Colonic mucosa (tissue), 4 donors: ENCODE measurements around the gene NPAS3. TPM values are rescaled to one million over a fixed set of nuclear protein-coding genes. Genes with fewer than 3 reads are reported as not detected.

Source experiments
- DNase-seq: peaks from one replicate; pipeline ENCODE4 v3.0.0-alpha.2; 2020
- H3K27ac ChIP-seq: fragments of 200-600 bp; one replicate; pipeline ENCODE4 v1.8.0; 2021
- H3K27me3 ChIP-seq: fragments of 200-600 bp; one replicate; pipeline ENCODE4 v1.8.0; 2021
- H3K36me3 ChIP-seq: fragments of 200-600 bp; one replicate; pipeline ENCODE4 v1.8.0; 2021
- H3K4me1 ChIP-seq: fragments of 200-600 bp; one replicate; pipeline ENCODE4 v1.8.0; 2021; ENCODE audit warnings: mild to moderate bottlenecking
- H3K4me3 ChIP-seq: fragments of 200-600 bp; one replicate; pipeline ENCODE4 v1.8.0; 2021
- H3K9ac ChIP-seq, 2 donors: one replicate each; pipeline ENCODE4 v1.7.0; 2013; ENCODE audit warnings: control low read depth in 2 of 2, low read depth in 2 of 2, low read length in 2 of 2
- H3K9me3 ChIP-seq: fragments of 200-600 bp; one replicate; pipeline ENCODE4 v1.8.0; 2021
- intact Hi-C: fragments of 100-400 bp; cut with DNase I; formaldehyde crosslinking; loops from one replicate; pipeline ENCODE4 v1.14.1; 2022
- total RNA-seq, 2 donors: library from RNA; stranded (reverse); fragmentation: NEBNext Ultra II Directional in 1 of 2; extraction: Animal tissue kit (Norgen Biotek cat#: 25700) in 1 of 2; gene quantifications; one replicate each; pipeline ENCODE4 v1.2.1, GENCODE V29; 2021
- TF ChIP-seq, protein P1 (sequence below): fragments of 200-600 bp; IDR thresholded peaks from one replicate; pipeline ENCODE4 v1.8.0; 2022; ENCODE audit warnings: antibody characterized with exemption, mild to moderate bottlenecking
- donor health status: healthy.
- donor health status: DM: no; HTN: no; CAD: no.
- donor health status: DM: no; HTN: no; CAD: no.

The NPAS3 gene
- total RNA-seq, 2 donors from 2014 or later = 0.79 to 1.6 TPM

DNA sequence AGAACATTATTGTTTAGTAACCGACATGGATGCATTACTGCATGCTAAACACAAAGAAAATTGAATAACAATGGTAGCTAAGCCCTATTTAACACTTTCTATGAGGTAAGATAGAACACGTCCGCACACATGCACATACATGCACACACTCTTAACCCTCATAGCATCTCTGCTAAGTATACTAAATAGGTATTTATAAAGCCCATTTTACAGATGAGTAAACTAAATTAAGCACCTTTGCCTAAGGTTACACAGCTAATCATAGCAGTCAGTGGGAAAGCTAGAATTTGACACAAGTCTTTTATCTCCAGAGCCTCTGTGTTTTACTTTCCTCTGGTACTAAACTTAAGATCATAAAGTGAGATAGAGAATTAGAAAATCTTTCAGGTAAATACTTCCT is 577.2 kb downstream of the NPAS3 start:
- H3K4me3 ChIP-seq = no peak overlapping the region
- no peaks in the 10 kb centered on the region for H3K9me3 ChIP-seq
- TF ChIP-seq, protein P1, sequence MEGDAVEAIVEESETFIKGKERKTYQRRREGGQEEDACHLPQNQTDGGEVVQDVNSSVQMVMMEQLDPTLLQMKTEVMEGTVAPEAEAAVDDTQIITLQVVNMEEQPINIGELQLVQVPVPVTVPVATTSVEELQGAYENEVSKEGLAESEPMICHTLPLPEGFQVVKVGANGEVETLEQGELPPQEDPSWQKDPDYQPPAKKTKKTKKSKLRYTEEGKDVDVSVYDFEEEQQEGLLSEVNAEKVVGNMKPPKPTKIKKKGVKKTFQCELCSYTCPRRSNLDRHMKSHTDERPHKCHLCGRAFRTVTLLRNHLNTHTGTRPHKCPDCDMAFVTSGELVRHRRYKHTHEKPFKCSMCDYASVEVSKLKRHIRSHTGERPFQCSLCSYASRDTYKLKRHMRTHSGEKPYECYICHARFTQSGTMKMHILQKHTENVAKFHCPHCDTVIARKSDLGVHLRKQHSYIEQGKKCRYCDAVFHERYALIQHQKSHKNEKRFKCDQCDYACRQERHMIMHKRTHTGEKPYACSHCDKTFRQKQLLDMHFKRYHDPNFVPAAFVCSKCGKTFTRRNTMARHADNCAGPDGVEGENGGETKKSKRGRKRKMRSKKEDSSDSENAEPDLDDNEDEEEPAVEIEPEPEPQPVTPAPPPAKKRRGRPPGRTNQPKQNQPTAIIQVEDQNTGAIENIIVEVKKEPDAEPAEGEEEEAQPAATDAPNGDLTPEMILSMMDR = no peak
- H3K27me3 ChIP-seq = no peaks in the 10 kb centered on the region
- intact Hi-C loops = no loop called here
- no peak overlapping the region for H3K9ac ChIP-seq
- H3K27ac ChIP-seq = no peak overlapping the region
- DNase-seq = no peak
- no peaks in the 10 kb centered on the region for H3K4me1 ChIP-seq
- H3K36me3 ChIP-seq = no peaks in the 10 kb centered on the region

DNA sequence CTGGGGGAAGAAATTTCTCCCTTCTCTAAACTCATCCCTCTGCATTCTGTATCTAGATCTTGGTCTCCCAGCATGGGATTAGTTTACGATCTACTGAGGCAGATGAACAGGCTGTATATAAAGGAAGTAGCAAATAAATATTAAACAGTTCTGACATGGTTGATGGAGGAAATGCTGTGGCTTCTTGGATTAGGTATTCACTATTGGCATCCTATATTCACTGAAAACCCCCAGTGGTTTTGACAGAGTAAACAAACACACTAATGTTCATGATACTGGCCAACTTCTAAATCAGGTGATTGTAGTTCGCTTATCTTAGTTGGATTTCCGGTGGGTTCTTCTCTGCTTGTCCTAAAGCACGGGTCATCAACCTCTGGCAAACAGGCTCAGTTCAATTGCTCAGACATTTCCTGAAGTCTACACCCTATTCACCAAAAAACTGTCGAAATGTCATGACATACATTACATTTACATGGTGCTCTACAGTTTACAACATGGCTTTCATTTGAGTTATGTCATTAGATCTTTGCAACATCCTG is 578.3 kb downstream of the NPAS3 start:
- DNase-seq = no peak
- Histone ChIP-seq H3K9me3 (no peaks in the 10 kb centered on the region), H3K27me3 (no peaks in the 10 kb centered on the region), H3K4me1 (no peaks in the 10 kb centered on the region), H3K36me3 (no peaks in the 10 kb centered on the region), H3K9ac (no peak overlapping the region), H3K27ac (no peak overlapping the region), H3K4me3 (no peak overlapping the region)
- TF ChIP-seq, protein P1 = no peak
- intact Hi-C loops = no loop called here

DNA sequence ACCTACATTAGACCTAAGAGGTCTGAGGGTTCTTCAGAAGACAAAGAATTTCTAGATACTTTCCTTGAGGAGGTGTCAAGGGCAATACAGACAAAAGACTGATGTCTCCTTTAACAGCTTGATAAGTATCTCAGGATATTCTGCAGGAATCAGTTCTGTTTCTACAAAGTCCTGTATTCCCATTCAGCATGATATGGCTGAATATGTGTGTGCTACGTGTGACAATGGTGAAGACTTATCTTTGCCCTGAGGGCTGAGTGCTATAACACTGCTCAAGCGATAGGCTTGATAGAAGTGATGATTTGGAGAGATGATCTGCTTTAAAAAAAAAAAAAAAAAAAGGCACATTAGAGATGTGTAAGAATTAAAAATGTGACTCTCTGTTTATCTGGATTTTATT is 582.5 kb downstream of the NPAS3 start:
- Histone ChIP-seq H3K9me3 (no peaks in the 10 kb centered on the region), H3K4me1 (no peaks in the 10 kb centered on the region), H3K4me3 (no peak overlapping the region), H3K27ac (no peak overlapping the region), H3K36me3 (no peaks in the 10 kb centered on the region), H3K27me3 (no peaks in the 10 kb centered on the region), H3K9ac (no peak overlapping the region)
- TF ChIP-seq, protein P1 = no peak
- DNase-seq = no peak
- intact Hi-C loops = no loop called here

DNA sequence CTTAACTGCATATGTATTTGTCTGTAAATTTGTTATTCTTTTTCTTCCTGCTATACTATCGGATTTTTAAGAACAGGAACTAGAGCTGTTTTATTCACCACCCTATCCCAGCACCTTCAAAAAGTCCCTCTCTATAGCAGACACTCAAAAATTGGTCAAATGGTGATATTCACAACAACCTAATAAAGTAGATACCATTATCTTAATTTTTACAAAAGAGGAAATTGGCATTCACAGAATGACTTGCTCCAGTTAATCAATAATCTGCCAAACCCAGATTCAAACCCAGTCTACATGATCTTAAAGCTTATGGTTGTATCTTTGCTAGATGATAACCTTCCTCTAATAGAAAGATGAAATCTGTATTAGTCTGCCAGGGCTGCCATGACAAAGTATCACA is 585.6 kb downstream of the NPAS3 start:
- no peak for DNase-seq
- H3K27ac ChIP-seq = no peak overlapping the region
- no peaks in the 10 kb centered on the region for H3K9me3 ChIP-seq
- no peaks in the 10 kb centered on the region for H3K4me1 ChIP-seq
- no peak overlapping the region for H3K9ac ChIP-seq
- H3K36me3 ChIP-seq = no peaks in the 10 kb centered on the region
- TF ChIP-seq, protein P1 = no peak
- intact Hi-C loops = no loop called here
- no peak overlapping the region for H3K4me3 ChIP-seq
- no peaks in the 10 kb centered on the region for H3K27me3 ChIP-seq

DNA sequence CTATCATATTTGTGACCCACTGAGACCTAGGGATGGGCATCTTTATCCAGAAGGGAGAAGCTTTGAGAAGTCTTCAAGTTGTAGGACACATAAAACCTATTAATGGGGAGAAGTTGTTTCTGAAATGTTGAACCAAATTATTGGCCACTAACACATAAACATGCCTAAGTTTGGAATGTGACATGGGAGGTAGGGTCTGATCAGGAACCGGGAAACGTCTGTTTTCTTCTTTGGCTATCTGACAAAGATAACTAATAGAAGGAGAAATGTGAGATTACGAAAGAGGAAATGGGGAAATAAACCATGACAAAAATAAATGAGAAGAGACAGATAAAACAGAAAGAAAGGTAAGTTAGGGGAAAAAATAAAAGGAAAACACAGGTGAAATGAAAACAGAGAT is 586.9 kb downstream of the NPAS3 start:
- Histone ChIP-seq H3K4me3 (no peak overlapping the region), H3K4me1 (no peaks in the 10 kb centered on the region), H3K27me3 (no peaks in the 10 kb centered on the region), H3K9me3 (no peaks in the 10 kb centered on the region), H3K9ac (no peak overlapping the region), H3K36me3 (no peaks in the 10 kb centered on the region), H3K27ac (no peak overlapping the region)
- intact Hi-C loops = no loop called here
- TF ChIP-seq, protein P1 = no peak
- DNase-seq = no peak
